Measurements from ENCODE around the gene ALK.

The ALK gene

GRCh38 chr2:29525921-29526320 is 395.5 kb downstream of the ALK start:
- DNase-seq, result no peak

- DNase-seq, result no peak
Observed at GRCh38 chr2:29524652-29525051, 396.7 kb downstream of the ALK start.

GRCh38 chr2:29522951-29523669 is 398.3 kb downstream of the ALK start:
- no peak for DNase-seq

GRCh38 chr2:29520001-29520400 is 401.4 kb downstream of the ALK start:
- no peak for DNase-seq

DNA sequence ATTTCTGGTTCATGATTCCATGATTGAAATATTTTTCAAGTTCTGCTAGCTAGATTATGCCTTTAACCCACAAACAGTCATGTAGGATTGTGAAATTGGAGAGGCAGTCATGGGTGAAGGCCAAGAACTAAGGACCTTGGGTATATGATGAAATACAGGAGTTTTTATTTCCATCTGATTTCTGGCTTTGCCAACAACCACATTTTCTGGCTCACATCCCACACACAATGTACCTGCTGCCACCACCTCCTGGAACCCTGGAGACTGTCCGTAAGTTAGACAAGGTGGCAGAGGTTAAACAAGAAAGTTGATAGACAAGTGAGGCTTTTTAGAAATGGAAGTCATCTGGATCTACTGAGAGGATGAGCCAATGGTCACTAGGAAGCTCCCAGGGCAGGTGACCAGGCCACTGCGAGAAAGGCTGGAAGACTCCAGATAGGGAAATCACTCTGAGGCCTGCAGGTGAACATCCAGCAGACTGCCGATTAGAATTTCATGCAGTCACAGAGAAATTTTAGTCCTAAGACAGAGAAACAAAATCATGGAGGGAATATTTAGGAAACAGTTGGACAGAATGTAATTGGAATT is 402.0 kb downstream of the ALK start:
- no peak for DNase-seq

- DNase-seq, result no peak
Observed at GRCh38 chr2:29518646-29519337, 402.6 kb downstream of the ALK start.

DNA sequence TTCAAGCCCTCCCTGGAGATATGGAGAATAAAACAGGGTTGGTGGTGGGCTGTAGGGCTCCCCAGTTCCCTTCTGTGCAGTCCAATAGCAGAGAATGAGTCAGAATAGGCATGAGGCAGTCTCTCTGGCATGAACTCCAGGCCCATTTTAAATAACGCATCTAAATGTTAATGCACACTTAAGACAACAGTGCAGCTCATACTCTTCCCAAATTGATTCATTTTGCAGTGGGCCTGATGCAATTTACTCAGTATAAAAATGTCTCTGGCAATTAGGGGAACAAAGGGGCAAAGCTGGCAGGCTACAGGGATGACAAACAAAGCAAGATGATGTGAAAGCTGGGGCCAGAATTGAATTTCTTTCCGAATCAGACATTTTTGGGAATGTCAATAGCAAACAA is 403.4 kb downstream of the ALK start:
- no peak for DNase-seq

DNA sequence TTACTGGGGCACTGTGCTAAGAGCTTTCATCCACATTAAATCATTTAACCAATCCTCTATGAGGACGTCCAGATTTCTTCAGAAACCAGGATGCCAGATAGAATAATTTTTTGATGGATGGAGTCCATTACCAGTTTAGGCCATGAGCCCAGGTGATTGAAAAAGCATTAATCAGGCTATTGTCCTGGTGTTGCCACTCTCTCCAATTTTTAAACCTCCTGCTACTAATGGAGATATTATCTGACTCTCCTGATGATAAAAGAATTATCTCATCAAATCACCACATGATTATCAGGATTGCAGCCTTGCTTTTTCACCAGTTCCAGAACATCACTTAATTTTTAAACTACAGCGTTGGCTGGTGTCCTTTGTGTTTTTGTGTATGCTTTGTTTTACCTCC is 404.0 kb downstream of the ALK start:
- no peak for DNase-seq

DNA sequence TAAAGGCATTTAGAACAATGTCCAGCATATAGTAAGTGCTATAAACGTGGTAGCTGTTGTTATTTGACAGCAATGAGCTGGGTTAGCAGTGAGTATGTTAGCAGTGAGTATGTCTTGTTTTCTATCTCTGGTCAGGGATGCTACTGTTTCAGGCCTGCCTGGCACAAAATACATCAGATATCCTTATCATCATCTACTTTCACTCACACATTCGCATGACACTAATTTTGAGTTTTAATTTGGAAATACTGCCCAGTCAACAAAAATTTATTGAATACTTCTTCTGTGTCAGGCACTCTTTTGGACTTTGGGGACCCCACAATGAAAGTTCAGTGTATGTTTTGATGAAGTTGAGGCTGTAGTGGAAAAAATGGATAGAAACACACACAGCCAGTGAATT is 404.6 kb downstream of the ALK start:
- no peak for DNase-seq

GRCh38 chr2:29509878-29510277 is 411.5 kb downstream of the ALK start:
- DNase-seq, result no peak

DNA sequence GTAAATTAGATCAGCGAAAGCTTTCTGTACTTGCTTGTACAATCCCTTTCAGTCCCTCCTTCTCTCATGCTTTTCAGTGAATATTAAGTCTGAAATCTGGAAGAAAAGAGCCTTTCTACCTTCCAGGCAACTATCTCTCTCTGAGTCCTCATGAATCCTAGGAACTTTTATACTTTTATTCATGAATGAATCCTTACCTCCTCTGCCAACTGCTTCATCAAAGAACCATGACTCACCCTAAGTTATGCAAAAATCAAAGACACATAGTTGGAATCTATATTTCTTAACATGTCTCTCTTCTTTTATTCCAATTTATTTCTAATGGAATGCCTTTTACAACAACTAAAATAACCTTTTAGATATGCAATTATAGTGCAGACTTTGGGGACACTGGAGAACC is 412.0 kb downstream of the ALK start:
- DNase-seq, result no peak

GRCh38 chr2:29504746-29505145 is 416.6 kb downstream of the ALK start:
- no peak for DNase-seq

- DNase-seq, result no peak
Observed at GRCh38 chr2:29502460-29502911, 418.9 kb downstream of the ALK start.

- DNase-seq, result no peak
Observed at GRCh38 chr2:29497375-29497774, 424.0 kb downstream of the ALK start.

DNA sequence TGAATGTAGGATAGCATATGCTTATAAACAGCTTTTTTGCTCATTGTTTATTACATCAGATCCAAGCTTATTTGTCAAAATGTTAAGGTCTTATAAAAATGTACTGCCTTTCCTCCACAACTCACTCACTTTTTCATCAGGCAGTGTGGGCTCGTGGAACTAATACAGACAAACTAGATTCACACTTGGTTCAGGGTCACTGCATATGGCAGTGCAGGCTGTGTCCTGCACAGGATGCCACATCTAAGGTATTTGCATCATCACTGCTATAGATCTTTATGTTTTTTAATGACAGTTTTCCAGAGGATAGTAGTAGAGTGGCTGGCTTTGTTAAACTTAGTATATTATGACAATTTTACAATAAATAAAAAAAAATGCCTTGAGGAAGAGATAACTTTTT is 425.2 kb downstream of the ALK start:
- no peak for DNase-seq

- no peak for DNase-seq
Observed at GRCh38 chr2:29495536-29496060, 425.8 kb downstream of the ALK start.

DNA sequence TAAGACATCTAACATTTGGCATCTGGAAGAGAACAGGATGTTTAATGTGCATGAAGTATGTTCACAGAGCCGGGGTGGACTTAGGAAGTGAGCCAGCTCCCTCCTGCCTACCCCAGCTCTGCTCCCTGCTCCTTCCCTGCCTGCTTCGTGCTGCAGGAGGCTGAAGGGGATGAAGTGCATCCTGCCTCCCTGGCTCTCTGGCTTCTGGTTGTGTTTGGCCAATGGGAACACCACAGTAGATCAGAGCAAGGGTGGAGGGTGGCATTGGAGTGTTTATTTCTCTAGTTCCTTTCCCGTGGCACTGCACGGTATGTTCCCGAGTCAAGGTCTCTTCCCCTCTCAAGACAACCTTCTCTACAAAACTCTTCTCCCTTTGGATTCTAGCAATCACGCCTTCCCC is 426.3 kb downstream of the ALK start:
- no peak for DNase-seq

- no peak for DNase-seq
Observed at GRCh38 chr2:29492701-29493100, 428.7 kb downstream of the ALK start.

- no peak for DNase-seq
Observed at GRCh38 chr2:29490045-29490444, 431.3 kb downstream of the ALK start.

GRCh38 chr2:29489568-29489967 is 431.8 kb downstream of the ALK start:
- DNase-seq, result no peak

GRCh38 chr2:29487967-29488555 is 433.3 kb downstream of the ALK start:
- DNase-seq, result no peak

GRCh38 chr2:29485631-29486030 is 435.8 kb downstream of the ALK start:
- no peak for DNase-seq

DNA sequence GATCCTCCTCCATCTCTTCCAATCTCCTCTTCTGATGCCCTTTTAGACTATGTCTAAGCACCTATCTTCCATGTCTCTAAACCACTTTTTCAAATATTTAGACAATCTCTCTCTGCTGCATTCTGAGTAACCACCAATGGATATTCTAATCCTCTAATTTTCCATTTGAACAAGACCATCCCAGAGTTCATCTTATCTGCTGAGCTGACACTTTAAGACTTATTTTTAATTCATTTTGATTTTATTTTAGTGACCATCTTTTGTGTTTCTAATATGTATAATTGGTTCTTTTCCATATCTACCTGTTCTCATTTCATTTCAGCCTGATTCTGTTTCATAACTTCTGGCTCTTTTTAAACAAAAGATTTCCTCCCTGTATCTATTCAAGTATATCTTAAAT is 436.3 kb downstream of the ALK start:
- DNase-seq, result no peak

- DNase-seq, result no peak
Observed at GRCh38 chr2:29482867-29483266, 438.5 kb downstream of the ALK start.
